ENCODE measurements around the gene DTHD1. TPM values are rescaled to one million over a fixed set of nuclear protein-coding genes. Genes with fewer than 3 reads are reported as not detected.

DTHD1 gene
- polyA plus RNA-seq, 1 of the 3 experiments (the other 2 are of a cell fraction), result not detected

DNA sequence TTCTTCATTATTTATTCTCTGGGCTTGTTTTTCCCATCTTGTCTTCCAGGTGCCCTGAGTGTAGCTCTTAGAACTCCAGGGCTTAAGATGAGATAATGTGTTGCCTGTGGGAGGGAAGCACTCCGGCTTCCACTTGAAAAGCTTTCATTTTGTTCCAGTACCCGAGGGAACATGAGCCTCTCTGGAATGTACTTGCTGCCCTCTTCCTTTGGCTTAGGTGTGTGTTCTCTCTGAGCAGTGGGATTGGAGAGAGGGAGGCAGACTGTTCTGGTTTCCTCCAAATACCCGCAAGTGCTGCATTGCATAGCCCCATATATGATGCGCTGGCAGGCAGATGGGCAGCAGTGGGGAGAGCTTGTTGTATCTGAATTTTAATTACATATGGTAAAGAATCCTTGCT lies 861 bp upstream of the DTHD1 start:
- no peaks in the 10 kb centered on the region for H3K9me2 ChIP-seq
- CTCF ChIA-PET, result no interaction called here
- no peaks in the 10 kb centered on the region for H3K9me3 ChIP-seq
- H3K4me3 ChIP-seq (ENCODE audit: low read depth in 2 of 2, low read length in 1 of 2), result no peak overlapping the region
- no peak overlapping the region for H3K4me2 ChIP-seq
- H3F3A ChIP-seq (replicated peaks; ENCODE audit: insufficient read depth), result no peaks in the 10 kb centered on the region
- no peak for TF ChIP-seq EZH2phosphoT487 (IDR thresholded peaks at IDR 0.05; ENCODE audit: borderline replicate concordance, low read depth)
- no peak for TF ChIP-seq POLR2AphosphoS5 (IDR thresholded peaks at IDR 0.05; ENCODE audit: low read depth, low read length)
- TF ChIP-seq SMC3 (IDR thresholded peaks at IDR 0.05; ENCODE audit: low read depth, low read length), result no peak
- TF ChIP-seq, protein P1, sequence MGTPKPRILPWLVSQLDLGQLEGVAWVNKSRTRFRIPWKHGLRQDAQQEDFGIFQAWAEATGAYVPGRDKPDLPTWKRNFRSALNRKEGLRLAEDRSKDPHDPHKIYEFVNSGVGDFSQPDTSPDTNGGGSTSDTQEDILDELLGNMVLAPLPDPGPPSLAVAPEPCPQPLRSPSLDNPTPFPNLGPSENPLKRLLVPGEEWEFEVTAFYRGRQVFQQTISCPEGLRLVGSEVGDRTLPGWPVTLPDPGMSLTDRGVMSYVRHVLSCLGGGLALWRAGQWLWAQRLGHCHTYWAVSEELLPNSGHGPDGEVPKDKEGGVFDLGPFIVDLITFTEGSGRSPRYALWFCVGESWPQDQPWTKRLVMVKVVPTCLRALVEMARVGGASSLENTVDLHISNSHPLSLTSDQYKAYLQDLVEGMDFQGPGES (IDR thresholded peaks at IDR 0.05; ENCODE audit: low read depth, low read length), result no peak
- TF ChIP-seq, protein P2, sequence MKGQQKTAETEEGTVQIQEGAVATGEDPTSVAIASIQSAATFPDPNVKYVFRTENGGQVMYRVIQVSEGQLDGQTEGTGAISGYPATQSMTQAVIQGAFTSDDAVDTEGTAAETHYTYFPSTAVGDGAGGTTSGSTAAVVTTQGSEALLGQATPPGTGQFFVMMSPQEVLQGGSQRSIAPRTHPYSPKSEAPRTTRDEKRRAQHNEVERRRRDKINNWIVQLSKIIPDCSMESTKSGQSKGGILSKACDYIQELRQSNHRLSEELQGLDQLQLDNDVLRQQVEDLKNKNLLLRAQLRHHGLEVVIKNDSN (IDR thresholded peaks at IDR 0.05; ENCODE audit: borderline replicate concordance, low read depth), result no peak
- TF ChIP-seq JUND (IDR thresholded peaks at IDR 0.05), result no peak
- no peak for TF ChIP-seq GATA2 (CRISPR knock-in tag; IDR thresholded peaks at IDR 0.05)
- no peak for TF ChIP-seq RFX5 (IDR thresholded peaks at IDR 0.05; ENCODE audit: low read length)
- no peak for TF ChIP-seq SIN3A (IDR thresholded peaks at IDR 0.05; ENCODE audit: borderline replicate concordance, low read depth, low read length)
- TF ChIP-seq, protein P3, sequence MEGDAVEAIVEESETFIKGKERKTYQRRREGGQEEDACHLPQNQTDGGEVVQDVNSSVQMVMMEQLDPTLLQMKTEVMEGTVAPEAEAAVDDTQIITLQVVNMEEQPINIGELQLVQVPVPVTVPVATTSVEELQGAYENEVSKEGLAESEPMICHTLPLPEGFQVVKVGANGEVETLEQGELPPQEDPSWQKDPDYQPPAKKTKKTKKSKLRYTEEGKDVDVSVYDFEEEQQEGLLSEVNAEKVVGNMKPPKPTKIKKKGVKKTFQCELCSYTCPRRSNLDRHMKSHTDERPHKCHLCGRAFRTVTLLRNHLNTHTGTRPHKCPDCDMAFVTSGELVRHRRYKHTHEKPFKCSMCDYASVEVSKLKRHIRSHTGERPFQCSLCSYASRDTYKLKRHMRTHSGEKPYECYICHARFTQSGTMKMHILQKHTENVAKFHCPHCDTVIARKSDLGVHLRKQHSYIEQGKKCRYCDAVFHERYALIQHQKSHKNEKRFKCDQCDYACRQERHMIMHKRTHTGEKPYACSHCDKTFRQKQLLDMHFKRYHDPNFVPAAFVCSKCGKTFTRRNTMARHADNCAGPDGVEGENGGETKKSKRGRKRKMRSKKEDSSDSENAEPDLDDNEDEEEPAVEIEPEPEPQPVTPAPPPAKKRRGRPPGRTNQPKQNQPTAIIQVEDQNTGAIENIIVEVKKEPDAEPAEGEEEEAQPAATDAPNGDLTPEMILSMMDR (IDR thresholded peaks at IDR 0.05), result no peak
- TF ChIP-seq, protein P4, sequence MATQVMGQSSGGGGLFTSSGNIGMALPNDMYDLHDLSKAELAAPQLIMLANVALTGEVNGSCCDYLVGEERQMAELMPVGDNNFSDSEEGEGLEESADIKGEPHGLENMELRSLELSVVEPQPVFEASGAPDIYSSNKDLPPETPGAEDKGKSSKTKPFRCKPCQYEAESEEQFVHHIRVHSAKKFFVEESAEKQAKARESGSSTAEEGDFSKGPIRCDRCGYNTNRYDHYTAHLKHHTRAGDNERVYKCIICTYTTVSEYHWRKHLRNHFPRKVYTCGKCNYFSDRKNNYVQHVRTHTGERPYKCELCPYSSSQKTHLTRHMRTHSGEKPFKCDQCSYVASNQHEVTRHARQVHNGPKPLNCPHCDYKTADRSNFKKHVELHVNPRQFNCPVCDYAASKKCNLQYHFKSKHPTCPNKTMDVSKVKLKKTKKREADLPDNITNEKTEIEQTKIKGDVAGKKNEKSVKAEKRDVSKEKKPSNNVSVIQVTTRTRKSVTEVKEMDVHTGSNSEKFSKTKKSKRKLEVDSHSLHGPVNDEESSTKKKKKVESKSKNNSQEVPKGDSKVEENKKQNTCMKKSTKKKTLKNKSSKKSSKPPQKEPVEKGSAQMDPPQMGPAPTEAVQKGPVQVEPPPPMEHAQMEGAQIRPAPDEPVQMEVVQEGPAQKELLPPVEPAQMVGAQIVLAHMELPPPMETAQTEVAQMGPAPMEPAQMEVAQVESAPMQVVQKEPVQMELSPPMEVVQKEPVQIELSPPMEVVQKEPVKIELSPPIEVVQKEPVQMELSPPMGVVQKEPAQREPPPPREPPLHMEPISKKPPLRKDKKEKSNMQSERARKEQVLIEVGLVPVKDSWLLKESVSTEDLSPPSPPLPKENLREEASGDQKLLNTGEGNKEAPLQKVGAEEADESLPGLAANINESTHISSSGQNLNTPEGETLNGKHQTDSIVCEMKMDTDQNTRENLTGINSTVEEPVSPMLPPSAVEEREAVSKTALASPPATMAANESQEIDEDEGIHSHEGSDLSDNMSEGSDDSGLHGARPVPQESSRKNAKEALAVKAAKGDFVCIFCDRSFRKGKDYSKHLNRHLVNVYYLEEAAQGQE (IDR thresholded peaks at IDR 0.05; ENCODE audit: low read depth, low read length), result no peak
- TF ChIP-seq TEAD4 (IDR thresholded peaks at IDR 0.05; ENCODE audit: borderline replicate concordance, insufficient read depth), result no peak
- TF ChIP-seq FOXJ3 (CRISPR knock-in tag; IDR thresholded peaks at IDR 0.05), result no peak
- no peak for TF ChIP-seq TCF12 (IDR thresholded peaks at IDR 0.05)
- TF ChIP-seq, protein P5, sequence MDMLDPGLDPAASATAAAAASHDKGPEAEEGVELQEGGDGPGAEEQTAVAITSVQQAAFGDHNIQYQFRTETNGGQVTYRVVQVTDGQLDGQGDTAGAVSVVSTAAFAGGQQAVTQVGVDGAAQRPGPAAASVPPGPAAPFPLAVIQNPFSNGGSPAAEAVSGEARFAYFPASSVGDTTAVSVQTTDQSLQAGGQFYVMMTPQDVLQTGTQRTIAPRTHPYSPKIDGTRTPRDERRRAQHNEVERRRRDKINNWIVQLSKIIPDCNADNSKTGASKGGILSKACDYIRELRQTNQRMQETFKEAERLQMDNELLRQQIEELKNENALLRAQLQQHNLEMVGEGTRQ (IDR thresholded peaks at IDR 0.05; ENCODE audit: borderline replicate concordance, low read depth, low read length), result no peak
- no peak for TF ChIP-seq GABPA (IDR thresholded peaks at IDR 0.05; ENCODE audit: low read depth)
- POLR2A ChIA-PET, result no interaction called here
- no peak overlapping the region for H3K9ac ChIP-seq
- H3K27ac ChIP-seq (ENCODE audit: low read depth in 2 of 2, low read length in 1 of 2), result no peak overlapping the region
- no peaks in the 10 kb centered on the region for H3K79me2 ChIP-seq (ENCODE audit: insufficient read depth)
- no peaks in the 10 kb centered on the region for H4K20me1 ChIP-seq (ENCODE audit: insufficient read depth)
- H3K36me3 ChIP-seq (replicated peaks in 1 of 2; ENCODE audit: control insufficient read depth in 1 of 2, insufficient read depth in 2 of 2, low read length in 1 of 2), result no peaks in the 10 kb centered on the region
- H3K4me1 ChIP-seq (ENCODE audit: control insufficient read depth in 1 of 2, insufficient read depth in 2 of 2, low read depth in 1 of 2, low read length in 1 of 2), result no peaks in the 10 kb centered on the region
- no peak overlapping the region for H2AFZ ChIP-seq (ENCODE audit: low read depth)
- 7% methylated on average over 4 of the region's 4 CpGs for WGBS (ENCODE audit: low lambda C conversion rate)
- no peak for DNase-seq
- H3K27me3 ChIP-seq (ENCODE audit: insufficient read depth), result no peaks in the 10 kb centered on the region

All from SK-N-SH (cell line).